Right lobe of liver (tissue), 4 donors: ENCODE results near the gene CAMTA1.

Experiments used
- POLR2A ChIP-seq: fragments of 450-650 bp; IDR thresholded peaks from one replicate; pipeline ENCODE4 v1.6.1; 2017; ENCODE audit warnings: antibody characterized with exemption, mild to moderate bottlenecking
- TF ChIP-seq, protein P1 (sequence below), 4 donors: fragments of 200-600 bp in 3 of 4; fragments of 450-650 bp in 1 of 4; IDR thresholded peaks; one replicate each; pipeline versions ENCODE4 v1.5.1 to v1.8.0; 2016 to 2022; ENCODE audit warnings: antibody characterized with exemption in 4 of 4, mild to moderate bottlenecking in 2 of 4
- donor health status: DM: no; HTN: no; CAD: no.
- donor health status: DM: no; HTN: no; CAD: no.
- donor health status: DM: no; HTN: yes; CAD: no.

DNA sequence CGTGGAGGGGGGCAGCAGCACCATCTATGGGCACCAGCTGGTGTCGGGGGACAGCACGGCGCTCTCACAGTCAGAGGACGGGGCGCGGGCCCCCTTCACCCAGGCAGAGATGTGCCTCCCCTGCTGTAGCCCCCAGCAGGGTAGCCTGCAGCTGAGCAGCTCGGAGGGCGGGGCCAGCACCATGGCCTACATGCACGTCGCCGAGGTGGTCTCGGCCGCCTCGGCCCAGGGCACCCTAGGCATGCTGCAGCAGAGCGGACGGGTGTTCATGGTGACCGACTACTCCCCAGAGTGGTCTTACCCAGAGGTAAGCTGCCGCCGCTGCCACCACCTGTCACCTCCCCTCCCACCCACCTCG, 879.6 kb downstream of the CAMTA1 start:
- TF ChIP-seq, protein P1, sequence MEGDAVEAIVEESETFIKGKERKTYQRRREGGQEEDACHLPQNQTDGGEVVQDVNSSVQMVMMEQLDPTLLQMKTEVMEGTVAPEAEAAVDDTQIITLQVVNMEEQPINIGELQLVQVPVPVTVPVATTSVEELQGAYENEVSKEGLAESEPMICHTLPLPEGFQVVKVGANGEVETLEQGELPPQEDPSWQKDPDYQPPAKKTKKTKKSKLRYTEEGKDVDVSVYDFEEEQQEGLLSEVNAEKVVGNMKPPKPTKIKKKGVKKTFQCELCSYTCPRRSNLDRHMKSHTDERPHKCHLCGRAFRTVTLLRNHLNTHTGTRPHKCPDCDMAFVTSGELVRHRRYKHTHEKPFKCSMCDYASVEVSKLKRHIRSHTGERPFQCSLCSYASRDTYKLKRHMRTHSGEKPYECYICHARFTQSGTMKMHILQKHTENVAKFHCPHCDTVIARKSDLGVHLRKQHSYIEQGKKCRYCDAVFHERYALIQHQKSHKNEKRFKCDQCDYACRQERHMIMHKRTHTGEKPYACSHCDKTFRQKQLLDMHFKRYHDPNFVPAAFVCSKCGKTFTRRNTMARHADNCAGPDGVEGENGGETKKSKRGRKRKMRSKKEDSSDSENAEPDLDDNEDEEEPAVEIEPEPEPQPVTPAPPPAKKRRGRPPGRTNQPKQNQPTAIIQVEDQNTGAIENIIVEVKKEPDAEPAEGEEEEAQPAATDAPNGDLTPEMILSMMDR (IDR thresholded peaks at IDR 0.05) = no peak
- no peak for TF ChIP-seq POLR2A
